Measurements from ENCODE around the gene PRR20E. TPM values are rescaled to one million over a fixed set of nuclear protein-coding genes. Genes with fewer than 3 reads are reported as not detected.

PRR20E gene
- total RNA-seq, 1 experiment from 2014 or later: not detected

DNA sequence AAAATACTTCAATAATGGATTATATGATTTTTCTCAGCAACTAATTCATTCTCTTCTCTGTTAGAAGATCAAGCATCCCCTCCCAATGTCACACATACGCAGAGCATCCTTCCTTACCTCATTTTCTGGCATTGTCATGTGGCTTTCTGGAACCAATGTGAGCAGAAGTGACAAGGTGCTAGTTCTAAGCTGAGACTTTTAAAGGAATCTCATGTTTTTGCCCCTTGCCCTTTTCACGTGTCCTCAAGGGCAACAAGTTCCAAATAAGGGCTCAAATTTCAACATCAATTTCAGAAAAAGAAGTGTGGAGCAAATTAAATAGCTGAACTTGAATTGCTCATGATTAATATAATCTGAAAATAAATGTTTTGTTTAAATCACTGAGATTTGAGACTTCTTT, 30.9 kb upstream of the PRR20E start:
- H3K27ac Mint-ChIP-seq: no peak overlapping the region
- no peaks in the 10 kb centered on the region for H3K27me3 Mint-ChIP-seq (ENCODE audit: low read depth)
- TF ChIP-seq OVOL2 (CRISPR knock-in tag; IDR thresholded peaks at IDR 0.05; ENCODE audit: borderline replicate concordance) (no peak), ZNF263 (CRISPR knock-in tag; IDR thresholded peaks at IDR 0.05; ENCODE audit: low read depth) (no peak), NFATC4 (CRISPR knock-in tag; IDR thresholded peaks at IDR 0.05) (no peak)
- ATAC-seq (no peak), DNase-seq (ENCODE audit: low spot score) (no peak)
- H3K4me1 Mint-ChIP-seq: no peaks in the 10 kb centered on the region
- ChIA-PET CTCF (no interaction called here), POLR2A (no interaction called here)
- H3K9me3 Mint-ChIP-seq: no peaks in the 10 kb centered on the region
- no peak overlapping the region for H3K4me3 Mint-ChIP-seq
- no peaks in the 10 kb centered on the region for H3K36me3 Mint-ChIP-seq

DNA sequence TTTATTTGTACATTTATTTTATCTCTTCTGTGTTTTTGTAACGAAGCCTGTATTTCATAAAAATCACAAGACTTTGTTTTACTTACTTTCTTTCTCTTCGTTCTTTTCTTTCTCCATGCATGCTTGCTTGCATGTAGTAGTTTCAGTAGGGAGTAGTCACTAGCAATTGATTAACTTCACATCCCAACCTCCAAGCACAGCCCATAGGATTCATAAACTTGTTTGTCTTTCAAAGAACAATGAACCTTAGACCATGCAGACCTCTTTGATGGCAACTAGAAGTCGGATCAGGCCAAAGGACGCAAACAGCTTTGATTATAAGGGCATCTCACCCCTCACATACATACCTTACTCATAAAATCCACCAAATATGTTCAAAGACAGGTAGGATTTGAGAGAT, 29.4 kb upstream of the PRR20E start:
- H3K27ac Mint-ChIP-seq: no peak overlapping the region
- TF ChIP-seq, protein P1, sequence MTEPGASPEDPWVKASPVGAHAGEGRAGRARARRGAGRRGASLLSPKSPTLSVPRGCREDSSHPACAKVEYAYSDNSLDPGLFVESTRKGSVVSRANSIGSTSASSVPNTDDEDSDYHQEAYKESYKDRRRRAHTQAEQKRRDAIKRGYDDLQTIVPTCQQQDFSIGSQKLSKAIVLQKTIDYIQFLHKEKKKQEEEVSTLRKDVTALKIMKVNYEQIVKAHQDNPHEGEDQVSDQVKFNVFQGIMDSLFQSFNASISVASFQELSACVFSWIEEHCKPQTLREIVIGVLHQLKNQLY (CRISPR knock-in tag; IDR thresholded peaks at IDR 0.05): no peak
- TF ChIP-seq, protein P2, sequence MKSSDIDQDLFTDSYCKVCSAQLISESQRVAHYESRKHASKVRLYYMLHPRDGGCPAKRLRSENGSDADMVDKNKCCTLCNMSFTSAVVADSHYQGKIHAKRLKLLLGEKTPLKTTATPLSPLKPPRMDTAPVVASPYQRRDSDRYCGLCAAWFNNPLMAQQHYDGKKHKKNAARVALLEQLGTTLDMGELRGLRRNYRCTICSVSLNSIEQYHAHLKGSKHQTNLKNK (CRISPR knock-in tag; IDR thresholded peaks at IDR 0.05): no peak
- TF ChIP-seq, protein P3, sequence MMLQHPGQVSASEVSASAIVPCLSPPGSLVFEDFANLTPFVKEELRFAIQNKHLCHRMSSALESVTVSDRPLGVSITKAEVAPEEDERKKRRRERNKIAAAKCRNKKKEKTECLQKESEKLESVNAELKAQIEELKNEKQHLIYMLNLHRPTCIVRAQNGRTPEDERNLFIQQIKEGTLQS (CRISPR knock-in tag; conservative IDR thresholded peaks at IDR 0.05): no peak
- TF ChIP-seq, protein P4, sequence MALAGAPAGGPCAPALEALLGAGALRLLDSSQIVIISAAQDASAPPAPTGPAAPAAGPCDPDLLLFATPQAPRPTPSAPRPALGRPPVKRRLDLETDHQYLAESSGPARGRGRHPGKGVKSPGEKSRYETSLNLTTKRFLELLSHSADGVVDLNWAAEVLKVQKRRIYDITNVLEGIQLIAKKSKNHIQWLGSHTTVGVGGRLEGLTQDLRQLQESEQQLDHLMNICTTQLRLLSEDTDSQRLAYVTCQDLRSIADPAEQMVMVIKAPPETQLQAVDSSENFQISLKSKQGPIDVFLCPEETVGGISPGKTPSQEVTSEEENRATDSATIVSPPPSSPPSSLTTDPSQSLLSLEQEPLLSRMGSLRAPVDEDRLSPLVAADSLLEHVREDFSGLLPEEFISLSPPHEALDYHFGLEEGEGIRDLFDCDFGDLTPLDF (CRISPR knock-in tag; IDR thresholded peaks at IDR 0.05): no peak
- no peak for TF ChIP-seq CBFB (CRISPR knock-in tag; IDR thresholded peaks at IDR 0.05; ENCODE audit: low read depth)
- TF ChIP-seq ELF4 (CRISPR knock-in tag; IDR thresholded peaks at IDR 0.05; ENCODE audit: low read depth): no peak
- TF ChIP-seq, protein P5, sequence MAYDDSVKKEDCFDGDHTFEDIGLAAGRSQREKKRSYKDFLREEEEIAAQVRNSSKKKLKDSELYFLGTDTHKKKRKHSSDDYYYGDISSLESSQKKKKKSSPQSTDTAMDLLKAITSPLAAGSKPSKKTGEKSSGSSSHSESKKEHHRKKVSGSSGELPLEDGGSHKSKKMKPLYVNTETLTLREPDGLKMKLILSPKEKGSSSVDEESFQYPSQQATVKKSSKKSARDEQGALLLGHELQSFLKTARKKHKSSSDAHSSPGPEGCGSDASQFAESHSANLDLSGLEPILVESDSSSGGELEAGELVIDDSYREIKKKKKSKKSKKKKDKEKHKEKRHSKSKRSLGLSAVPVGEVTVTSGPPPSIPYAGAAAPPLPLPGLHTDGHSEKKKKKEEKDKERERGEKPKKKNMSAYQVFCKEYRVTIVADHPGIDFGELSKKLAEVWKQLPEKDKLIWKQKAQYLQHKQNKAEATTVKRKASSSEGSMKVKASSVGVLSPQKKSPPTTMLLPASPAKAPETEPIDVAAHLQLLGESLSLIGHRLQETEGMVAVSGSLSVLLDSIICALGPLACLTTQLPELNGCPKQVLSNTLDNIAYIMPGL (CRISPR knock-in tag; IDR thresholded peaks at IDR 0.05): no peak
- ATAC-seq: no peak
- CTCF ChIA-PET: no interaction called here
- no peaks in the 10 kb centered on the region for H3K27me3 Mint-ChIP-seq (ENCODE audit: low read depth)
- no peaks in the 10 kb centered on the region for H3K36me3 Mint-ChIP-seq
- no peaks in the 10 kb centered on the region for H3K4me1 Mint-ChIP-seq
- DNase-seq (ENCODE audit: low spot score): no peak
- H3K9me3 Mint-ChIP-seq: no peaks in the 10 kb centered on the region
- no peak overlapping the region for H3K4me3 Mint-ChIP-seq
- POLR2A ChIA-PET: no interaction called here

DNA sequence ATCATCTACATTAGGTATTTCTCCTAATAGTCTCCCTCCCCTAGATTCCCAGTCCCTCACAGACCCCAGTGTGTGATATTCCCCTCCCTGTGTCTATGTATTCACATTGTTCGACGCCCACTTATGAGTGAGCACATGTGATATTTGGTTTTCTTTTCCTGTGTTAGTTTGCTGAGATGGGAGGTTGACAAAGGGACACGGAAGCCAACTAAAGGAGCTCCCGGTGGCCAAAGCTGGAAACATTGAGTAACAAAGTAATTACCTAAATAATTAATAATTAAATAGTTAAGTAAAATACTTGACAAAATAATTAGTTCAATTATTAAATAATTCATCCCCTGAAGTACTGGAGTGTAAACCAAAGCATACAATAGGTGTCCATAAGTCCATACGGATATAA, 28.0 kb upstream of the PRR20E start:
- H3K4me1 Mint-ChIP-seq: no peaks in the 10 kb centered on the region
- H3K27me3 Mint-ChIP-seq (ENCODE audit: low read depth): no peaks in the 10 kb centered on the region
- H3K4me3 Mint-ChIP-seq: no peak overlapping the region
- CTCF ChIA-PET: no interaction called here
- no peak overlapping the region for H3K27ac Mint-ChIP-seq
- no peaks in the 10 kb centered on the region for H3K36me3 Mint-ChIP-seq
- POLR2A ChIA-PET: no interaction called here
- ATAC-seq (no peak), DNase-seq (ENCODE audit: low spot score) (no peak)
- TF ChIP-seq TEAD4 (CRISPR knock-in tag; IDR thresholded peaks at IDR 0.05): no peak
- TF ChIP-seq GTF2I (CRISPR knock-in tag; conservative IDR thresholded peaks at IDR 0.05): no peak
- no peak for TF ChIP-seq SP1 (CRISPR knock-in tag; conservative IDR thresholded peaks at IDR 0.05)
- no peak for TF ChIP-seq FOXJ3 (CRISPR knock-in tag; IDR thresholded peaks at IDR 0.05; ENCODE audit: borderline replicate concordance)
- no peak for TF ChIP-seq GRHL2 (CRISPR knock-in tag; IDR thresholded peaks at IDR 0.05; ENCODE audit: insufficient replicate concordance, severe bottlenecking)
- TF ChIP-seq, protein P6, sequence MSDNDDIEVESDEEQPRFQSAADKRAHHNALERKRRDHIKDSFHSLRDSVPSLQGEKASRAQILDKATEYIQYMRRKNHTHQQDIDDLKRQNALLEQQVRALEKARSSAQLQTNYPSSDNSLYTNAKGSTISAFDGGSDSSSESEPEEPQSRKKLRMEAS (CRISPR knock-in tag; IDR thresholded peaks at IDR 0.05): no peak
- no peak for TF ChIP-seq ATF1 (CRISPR knock-in tag; IDR thresholded peaks at IDR 0.05)
- no peak for TF ChIP-seq NFE2L1 (CRISPR knock-in tag; IDR thresholded peaks at IDR 0.05)
- TF ChIP-seq, protein P7, sequence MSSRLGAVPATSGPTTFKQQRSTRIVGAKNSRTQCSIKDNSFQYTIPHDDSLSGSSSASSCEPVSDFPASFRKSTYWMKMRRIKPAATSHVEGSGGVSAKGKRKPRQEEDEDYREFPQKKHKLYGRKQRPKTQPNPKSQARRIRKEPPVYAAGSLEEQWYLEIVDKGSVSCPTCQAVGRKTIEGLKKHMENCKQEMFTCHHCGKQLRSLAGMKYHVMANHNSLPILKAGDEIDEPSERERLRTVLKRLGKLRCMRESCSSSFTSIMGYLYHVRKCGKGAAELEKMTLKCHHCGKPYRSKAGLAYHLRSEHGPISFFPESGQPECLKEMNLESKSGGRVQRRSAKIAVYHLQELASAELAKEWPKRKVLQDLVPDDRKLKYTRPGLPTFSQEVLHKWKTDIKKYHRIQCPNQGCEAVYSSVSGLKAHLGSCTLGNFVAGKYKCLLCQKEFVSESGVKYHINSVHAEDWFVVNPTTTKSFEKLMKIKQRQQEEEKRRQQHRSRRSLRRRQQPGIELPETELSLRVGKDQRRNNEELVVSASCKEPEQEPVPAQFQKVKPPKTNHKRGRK (CRISPR knock-in tag; IDR thresholded peaks at IDR 0.05; ENCODE audit: borderline replicate concordance): no peak
- TF ChIP-seq, protein P8, sequence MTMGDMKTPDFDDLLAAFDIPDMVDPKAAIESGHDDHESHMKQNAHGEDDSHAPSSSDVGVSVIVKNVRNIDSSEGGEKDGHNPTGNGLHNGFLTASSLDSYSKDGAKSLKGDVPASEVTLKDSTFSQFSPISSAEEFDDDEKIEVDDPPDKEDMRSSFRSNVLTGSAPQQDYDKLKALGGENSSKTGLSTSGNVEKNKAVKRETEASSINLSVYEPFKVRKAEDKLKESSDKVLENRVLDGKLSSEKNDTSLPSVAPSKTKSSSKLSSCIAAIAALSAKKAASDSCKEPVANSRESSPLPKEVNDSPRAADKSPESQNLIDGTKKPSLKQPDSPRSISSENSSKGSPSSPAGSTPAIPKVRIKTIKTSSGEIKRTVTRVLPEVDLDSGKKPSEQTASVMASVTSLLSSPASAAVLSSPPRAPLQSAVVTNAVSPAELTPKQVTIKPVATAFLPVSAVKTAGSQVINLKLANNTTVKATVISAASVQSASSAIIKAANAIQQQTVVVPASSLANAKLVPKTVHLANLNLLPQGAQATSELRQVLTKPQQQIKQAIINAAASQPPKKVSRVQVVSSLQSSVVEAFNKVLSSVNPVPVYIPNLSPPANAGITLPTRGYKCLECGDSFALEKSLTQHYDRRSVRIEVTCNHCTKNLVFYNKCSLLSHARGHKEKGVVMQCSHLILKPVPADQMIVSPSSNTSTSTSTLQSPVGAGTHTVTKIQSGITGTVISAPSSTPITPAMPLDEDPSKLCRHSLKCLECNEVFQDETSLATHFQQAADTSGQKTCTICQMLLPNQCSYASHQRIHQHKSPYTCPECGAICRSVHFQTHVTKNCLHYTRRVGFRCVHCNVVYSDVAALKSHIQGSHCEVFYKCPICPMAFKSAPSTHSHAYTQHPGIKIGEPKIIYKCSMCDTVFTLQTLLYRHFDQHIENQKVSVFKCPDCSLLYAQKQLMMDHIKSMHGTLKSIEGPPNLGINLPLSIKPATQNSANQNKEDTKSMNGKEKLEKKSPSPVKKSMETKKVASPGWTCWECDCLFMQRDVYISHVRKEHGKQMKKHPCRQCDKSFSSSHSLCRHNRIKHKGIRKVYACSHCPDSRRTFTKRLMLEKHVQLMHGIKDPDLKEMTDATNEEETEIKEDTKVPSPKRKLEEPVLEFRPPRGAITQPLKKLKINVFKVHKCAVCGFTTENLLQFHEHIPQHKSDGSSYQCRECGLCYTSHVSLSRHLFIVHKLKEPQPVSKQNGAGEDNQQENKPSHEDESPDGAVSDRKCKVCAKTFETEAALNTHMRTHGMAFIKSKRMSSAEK (CRISPR knock-in tag; IDR thresholded peaks at IDR 0.05; ENCODE audit: borderline replicate concordance): no peak
- no peak for TF ChIP-seq ZNF423 (CRISPR knock-in tag; IDR thresholded peaks at IDR 0.05)
- no peak for TF ChIP-seq GABPB1 (CRISPR knock-in tag; IDR thresholded peaks at IDR 0.05)
- no peaks in the 10 kb centered on the region for H3K9me3 Mint-ChIP-seq
